Left ventricle myocardium inferior (tissue), 1 donor: ENCODE data around the gene SLC2A4RG. TPM values are rescaled to one million over a fixed set of nuclear protein-coding genes. Genes with fewer than 3 reads are reported as not detected.
"Not testable (repeated sequence)": the region's sequence is repeated elsewhere in the genome, so short reads cannot be mapped to it uniquely, and the experiment has no call there.

Experiments used
- DNase-seq: peaks from one replicate; pipeline ENCODE4 v3.0.0-alpha.2; 2020
- H3K27ac ChIP-seq: fragments of 200-600 bp; replicated peaks from 2 replicates; pipeline ENCODE4 v1.8.0; 2021
- H3K27me3 ChIP-seq: fragments of 200-600 bp; 2 replicates; pipeline ENCODE4 v1.8.0; 2021; ENCODE audit warnings: low read depth
- H3K36me3 ChIP-seq: fragments of 200-600 bp; 2 replicates; pipeline ENCODE4 v1.8.0; 2021
- H3K4me1 ChIP-seq: fragments of 200-600 bp; 2 replicates; pipeline ENCODE4 v1.8.0; 2021
- H3K4me3 ChIP-seq: fragments of 200-600 bp; 2 replicates; pipeline ENCODE4 v1.8.0; 2021; ENCODE audit warnings: mild to moderate bottlenecking, moderate library complexity
- H3K9me3 ChIP-seq: fragments of 200-600 bp; replicated peaks from 2 replicates; pipeline ENCODE4 v1.8.0; 2021
- CTCF ChIP-seq: fragments of 200-600 bp; IDR thresholded peaks from 2 replicates; pipeline ENCODE4 v1.8.0; 2021; ENCODE audit warnings: antibody characterized with exemption, mild to moderate bottlenecking, borderline replicate concordance
- intact Hi-C: fragments of 100-400 bp; cut with micrococcal nuclease; formaldehyde crosslinking; loops from one replicate; pipeline ENCODE4 v1.11.0; 2022
- total RNA-seq: library from RNA; stranded (reverse); fragmentation: NEBNext Ultra II Directional; extraction: Animal tissue kit (Norgen Biotek cat#: 25700); gene quantifications from one replicate; pipeline ENCODE4 v1.2.1, GENCODE V29; 2021
- donor health status: DM: no; HTN: yes; CAD: no; lungs with severe emphysema.

The SLC2A4RG gene
- total RNA-seq, 1 donor from 2014 or later: 79.2 TPM

DNA sequence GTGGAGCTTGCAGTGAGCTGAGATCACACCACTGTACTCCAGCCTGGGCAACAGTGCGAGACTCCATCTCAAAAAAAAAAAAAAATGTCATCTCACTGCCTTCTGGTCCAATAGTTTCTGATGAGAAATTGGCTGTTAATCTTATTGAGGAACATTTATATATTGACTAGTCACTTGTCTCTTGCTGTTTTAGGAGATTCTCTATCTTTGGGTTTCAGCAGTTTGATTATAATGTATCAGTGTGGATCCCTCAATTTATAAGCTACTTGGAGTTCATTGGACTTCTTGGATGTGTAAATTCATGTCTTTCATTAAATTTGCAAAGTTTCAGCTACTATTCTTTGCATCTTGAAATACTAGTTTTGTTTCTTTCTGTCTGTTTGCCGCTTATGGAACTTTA, 20.6 kb upstream of the SLC2A4RG start:
- no peaks in the 10 kb centered on the region for H3K27me3 ChIP-seq
- no peak for DNase-seq
- no peaks in the 10 kb centered on the region for H3K4me1 ChIP-seq
- intact Hi-C loops: no loop called here
- H3K4me3 ChIP-seq: no peak overlapping the region
- no peak overlapping the region for H3K27ac ChIP-seq
- peaks cover 37% of the 10 kb centered on the region for H3K9me3 ChIP-seq
- peaks cover 77% of the 10 kb centered on the region for H3K36me3 ChIP-seq
- TF ChIP-seq CTCF: no peak

DNA sequence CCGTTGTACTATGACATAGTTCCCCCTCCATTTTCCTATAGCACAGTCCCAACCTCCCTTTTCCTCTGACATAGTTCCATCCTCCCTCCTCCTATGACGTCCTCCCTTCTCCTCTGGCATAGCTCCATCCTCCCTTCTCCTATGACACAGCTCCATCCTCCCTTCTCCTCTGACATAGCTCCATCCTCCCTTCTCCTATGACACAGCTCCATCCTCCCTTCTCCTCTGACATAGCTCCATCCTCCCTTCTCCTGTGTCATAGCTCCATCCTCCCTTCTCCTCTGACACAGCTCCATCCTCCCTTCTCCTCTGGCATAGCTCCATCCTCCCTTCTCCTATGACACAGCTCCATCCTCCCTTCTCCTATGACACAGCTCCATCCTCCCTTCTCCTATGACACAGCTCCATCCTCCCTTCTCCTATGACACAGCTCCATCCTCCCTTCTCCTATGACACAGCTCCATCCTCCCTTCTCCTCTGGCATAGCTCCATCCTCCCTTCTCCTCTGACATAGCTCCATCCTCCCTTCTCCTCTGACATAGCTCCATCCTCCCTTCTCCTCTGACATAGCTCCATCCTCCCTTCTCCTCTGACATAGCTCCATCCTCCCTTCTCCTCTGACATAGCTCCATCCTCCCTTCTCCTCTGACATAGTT, 16.5 kb upstream of the SLC2A4RG start:
- H3K4me3 ChIP-seq, H3K4me1 ChIP-seq, H3K27me3 ChIP-seq, H3K27ac ChIP-seq, intact Hi-C loops, DNase-seq: not testable (repeated sequence)
- Histone ChIP-seq H3K9me3 (peaks cover 37% of the 10 kb centered on the region), H3K36me3 (peaks cover 60% of the 10 kb centered on the region)

- H3K4me1 ChIP-seq, intact Hi-C loops, H3K9me3 ChIP-seq, H3K4me3 ChIP-seq, H3K27ac ChIP-seq, H3K27me3 ChIP-seq, DNase-seq: not testable (repeated sequence)
- H3K36me3 ChIP-seq: peaks cover 36% of the 10 kb centered on the region
Observed at GRCh38 chr20:63730189-63730733, 9.3 kb upstream of the SLC2A4RG start.

- H3K4me1 ChIP-seq: no peaks in the 10 kb centered on the region
- no peaks in the 10 kb centered on the region for H3K9me3 ChIP-seq
- intact Hi-C loops: no loop called here
- no peak overlapping the region for H3K27ac ChIP-seq
- TF ChIP-seq CTCF: no peak
- H3K27me3 ChIP-seq: no peaks in the 10 kb centered on the region
- H3K36me3 ChIP-seq: peaks cover 36% of the 10 kb centered on the region
- no peak overlapping the region for H3K4me3 ChIP-seq
- no peak for DNase-seq
Observed at GRCh38 chr20:63731410-63731809, 8.2 kb upstream of the SLC2A4RG start.

DNA sequence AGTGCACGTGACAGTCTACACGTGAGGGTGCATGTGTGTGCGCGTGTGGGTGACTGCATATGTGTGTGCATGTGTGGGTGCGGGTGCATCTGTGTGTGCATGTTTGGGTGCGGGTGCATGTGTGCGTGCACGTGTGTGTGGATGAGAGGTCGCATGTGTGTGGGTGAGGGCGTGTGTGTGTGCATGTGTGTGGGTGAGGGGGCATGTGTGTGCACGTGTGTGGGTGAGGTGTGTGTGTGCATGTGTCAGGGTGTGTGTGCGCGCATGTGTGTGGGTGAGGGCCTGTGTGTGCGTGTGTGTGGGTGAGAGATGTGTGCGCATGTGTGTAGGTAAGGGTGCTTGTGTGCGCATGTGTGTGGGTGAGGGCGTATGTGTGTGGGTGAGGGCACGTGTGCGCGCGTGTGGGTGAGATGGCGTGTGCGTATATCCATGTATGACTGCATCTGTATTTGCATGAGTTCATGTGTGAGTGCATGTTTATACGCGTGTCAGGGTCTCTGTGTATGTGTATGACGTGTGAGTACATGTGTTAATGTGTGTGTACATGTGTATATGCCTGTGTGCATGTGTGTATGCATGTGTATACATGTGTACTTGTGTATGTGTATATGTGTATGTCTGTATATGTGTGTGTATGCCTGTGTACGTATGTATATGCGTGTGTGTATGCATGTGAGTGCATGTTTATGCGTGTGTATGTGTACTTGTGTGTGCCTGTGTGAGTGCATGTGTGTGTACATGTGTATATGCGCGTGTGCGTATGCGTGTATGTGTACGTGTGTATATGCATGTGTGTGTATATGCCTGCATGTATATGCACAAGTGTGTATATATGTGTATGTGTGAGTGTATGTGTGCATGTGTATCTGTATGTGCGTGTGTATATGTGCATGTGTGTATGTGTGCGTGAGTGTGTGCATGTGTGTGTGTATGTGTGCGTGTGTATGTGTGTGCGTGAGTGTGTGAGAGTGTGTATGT, 7.2 kb upstream of the SLC2A4RG start:
- H3K4me3 ChIP-seq: no peak overlapping the region
- H3K27ac ChIP-seq: no peak overlapping the region
- no peak for DNase-seq
- H3K9me3 ChIP-seq: no peaks in the 10 kb centered on the region
- H3K4me1 ChIP-seq: peaks cover 5% of the 10 kb centered on the region
- no peak for TF ChIP-seq CTCF
- H3K36me3 ChIP-seq: peaks cover 33% of the 10 kb centered on the region
- H3K27me3 ChIP-seq: no peaks in the 10 kb centered on the region
- intact Hi-C loops: no loop called here

GRCh38 chr20:63733117-63733516, 6.5 kb upstream of the SLC2A4RG start:
- H3K27ac ChIP-seq: no peak overlapping the region

More at GRCh38 chr20:63733117-63733516, 6.5 kb upstream of the SLC2A4RG start:
- TF ChIP-seq CTCF: no peak
- Histone ChIP-seq H3K36me3 (peaks cover 33% of the 10 kb centered on the region), H3K4me1 (peaks cover 12% of the 10 kb centered on the region), H3K9me3 (no peaks in the 10 kb centered on the region), H3K4me3 (no peak overlapping the region), H3K27me3 (no peaks in the 10 kb centered on the region)
- no peak for DNase-seq
- intact Hi-C loops: no loop called here
